ENCODE results near the gene TMEM196.

TMEM196 gene

DNA sequence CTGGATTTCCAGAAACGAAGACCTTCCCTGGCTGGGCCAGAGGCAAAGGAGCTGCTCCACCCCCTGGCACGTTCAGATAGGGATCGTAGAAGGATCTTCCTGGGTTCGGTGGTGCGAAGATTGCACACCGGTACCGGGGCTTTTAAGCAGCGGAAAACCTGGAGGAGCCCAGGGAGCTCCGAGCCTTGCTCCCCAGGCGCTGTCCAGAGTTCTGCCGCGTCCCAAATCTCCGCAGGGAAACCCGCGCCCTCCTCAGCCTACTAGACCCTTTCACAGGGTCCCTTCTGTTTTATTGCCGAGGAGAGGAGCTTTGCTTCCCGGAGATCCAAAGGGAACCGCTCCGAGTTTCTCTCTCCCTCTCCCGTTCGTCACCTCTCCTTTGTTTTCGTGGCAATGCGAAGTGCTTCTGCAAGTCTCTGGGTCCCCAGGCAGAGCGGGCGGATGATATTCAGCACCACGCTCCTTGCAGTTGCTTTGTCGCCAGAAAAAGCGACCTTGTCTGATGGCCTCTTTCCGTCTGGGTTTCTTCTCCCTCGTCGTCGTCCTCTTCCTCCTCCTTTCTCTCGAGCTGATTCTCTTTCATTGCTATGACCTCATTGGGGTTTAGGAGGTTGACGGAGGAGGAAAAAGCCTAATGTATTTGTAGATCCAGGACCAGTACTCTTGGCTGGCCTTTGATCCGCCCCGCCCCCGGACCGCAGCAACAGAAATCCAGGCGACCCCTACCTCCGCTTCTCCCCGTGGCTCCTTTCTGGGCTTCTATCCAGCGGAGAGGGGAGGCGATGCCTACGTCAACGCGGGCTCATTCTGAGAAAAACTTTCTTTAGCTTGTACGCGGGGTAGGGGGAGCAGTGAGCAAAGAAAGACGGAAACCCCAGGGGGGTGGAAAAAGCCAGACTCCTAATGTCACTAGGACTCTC, at the start of gene TMEM196:
Gene TMEM196, minus strand, starts transcription at position 777 of the 920 bp plus-strand sequence. CDS start 921 bp downstream, outside the sequence.
- DNase-seq (ENCODE audit: low spot score), result no peak

GRCh38 chr7:19816128-19816527, 42.7 kb upstream of the TMEM196 start:
- DNase-seq (ENCODE audit: low spot score), result no peak

DNA sequence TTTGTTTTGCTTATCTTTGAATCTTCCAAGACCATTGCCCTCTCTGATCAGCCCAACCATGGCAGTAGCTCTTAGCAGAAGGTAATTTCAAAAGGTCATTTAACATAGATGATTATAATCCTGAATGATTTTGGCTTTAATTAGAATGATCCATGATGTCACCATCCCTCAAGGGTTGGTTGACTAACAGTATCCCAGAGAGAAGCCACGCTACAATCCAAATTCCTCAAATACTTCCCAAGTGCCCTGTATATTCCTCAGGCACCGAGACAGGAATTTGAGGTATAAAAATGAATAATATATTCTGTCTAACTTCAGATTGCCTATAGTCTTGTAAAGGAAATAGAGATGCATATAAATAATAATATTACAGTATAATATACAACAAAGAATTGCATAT, 42.1 kb upstream of the TMEM196 start:
- no peak for DNase-seq (ENCODE audit: low spot score)

GRCh38 chr7:19814776-19815175, 41.4 kb upstream of the TMEM196 start:
- no peak for DNase-seq (ENCODE audit: low spot score)

DNA sequence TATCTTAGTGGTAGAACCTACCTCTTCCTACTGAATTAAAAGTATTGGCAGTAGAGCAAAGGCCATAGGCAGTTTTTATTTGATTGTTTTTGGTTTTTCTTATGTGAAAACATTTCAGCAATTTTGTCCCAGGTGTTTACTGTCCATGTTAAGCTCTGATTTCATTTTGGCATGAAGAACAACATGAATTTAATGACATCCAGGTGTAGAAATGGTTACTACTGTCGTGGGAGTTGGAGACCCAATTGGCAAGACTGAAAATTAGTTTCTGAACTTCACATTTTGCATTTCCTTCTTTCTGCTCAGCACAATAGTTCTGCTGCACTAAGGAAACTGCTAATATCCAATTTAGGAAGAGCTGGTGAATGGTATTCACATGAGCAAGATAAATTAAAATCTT, 38.0 kb upstream of the TMEM196 start:
- no peak for DNase-seq (ENCODE audit: low spot score)

GRCh38 chr7:19798986-19799385, 25.6 kb upstream of the TMEM196 start:
- no peak for DNase-seq (ENCODE audit: low spot score)

- DNase-seq (ENCODE audit: low spot score), result no peak
Measured at GRCh38 chr7:19783541-19783940, 10.1 kb upstream of the TMEM196 start.

GRCh38 chr7:19776981-19777380, 3.6 kb upstream of the TMEM196 start:
- no peak for DNase-seq (ENCODE audit: low spot score)

- no peak for DNase-seq (ENCODE audit: low spot score)
Measured at GRCh38 chr7:19775578-19775977, 2.2 kb upstream of the TMEM196 start.

DNA sequence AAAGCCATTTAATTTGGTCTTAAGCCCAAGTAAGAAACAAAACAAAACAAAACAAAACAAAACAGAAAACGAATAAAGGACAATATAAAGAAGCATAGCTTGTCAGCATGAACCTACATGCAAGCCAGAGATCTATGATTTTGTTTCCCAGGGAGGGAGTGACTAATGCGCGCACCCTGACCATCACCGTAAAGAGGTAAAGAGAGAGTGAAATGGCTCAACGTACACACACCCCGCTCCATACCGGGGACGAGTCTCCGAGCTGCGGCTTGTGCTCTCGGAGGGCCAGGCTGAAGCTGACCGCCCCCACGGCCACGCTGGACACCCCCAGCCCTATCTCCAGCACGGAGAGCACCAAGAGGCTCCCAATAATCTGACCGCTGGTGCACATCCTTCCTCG, 1.1 kb downstream of the TMEM196 start:
- no peak for DNase-seq (ENCODE audit: low spot score)

GRCh38 chr7:19762631-19763030, 10.8 kb downstream of the TMEM196 start:
- DNase-seq (ENCODE audit: low spot score), result no peak

DNA sequence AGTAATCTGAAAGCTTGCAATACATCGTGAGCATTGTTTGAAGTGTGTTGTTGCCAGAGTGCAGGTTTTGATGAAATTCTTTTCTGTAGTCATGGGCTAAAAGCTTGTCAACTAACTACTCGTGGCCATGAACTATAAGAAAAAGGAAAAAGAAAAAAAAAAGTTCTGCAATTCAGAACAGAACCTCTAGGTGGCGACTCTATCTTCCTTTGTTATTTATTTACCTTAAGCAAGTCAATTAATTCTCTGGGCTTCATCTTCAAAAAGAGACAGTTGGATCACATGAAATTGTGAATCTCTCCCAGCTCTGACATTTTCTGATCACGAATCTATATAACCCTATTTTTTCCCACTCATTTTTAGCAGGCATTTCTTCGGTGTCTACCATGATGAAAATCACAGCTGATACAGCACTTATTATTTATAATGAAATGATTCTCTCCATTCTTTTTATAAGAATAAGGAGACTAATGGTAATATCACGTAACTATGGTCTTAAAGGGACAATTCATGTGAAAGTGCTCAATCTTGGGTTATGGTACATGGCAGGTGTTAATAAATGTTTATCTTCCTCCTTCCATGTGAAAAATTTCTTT, 18.8 kb downstream of the TMEM196 start:
- DNase-seq (ENCODE audit: low spot score), result peak; percentile 46

DNA sequence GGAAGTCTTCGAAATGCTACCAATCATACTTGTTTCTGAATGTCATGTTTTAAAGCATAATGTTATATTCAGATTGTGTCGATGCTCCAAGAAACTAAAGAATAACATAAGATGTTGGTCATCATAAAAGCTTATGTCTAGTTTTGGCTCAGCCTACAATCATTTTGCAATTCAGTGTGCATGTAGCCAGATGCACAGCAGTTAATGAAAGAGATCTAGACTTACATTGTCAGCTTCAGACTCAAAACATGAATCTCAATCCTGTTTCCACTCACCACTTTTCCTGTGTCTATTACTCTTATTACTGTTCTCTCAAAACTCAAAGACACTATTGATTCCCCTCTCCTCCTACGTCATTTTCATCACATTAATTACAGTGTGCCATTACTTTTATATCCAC, 21.4 kb downstream of the TMEM196 start:
- DNase-seq (ENCODE audit: low spot score), result no peak

DNA sequence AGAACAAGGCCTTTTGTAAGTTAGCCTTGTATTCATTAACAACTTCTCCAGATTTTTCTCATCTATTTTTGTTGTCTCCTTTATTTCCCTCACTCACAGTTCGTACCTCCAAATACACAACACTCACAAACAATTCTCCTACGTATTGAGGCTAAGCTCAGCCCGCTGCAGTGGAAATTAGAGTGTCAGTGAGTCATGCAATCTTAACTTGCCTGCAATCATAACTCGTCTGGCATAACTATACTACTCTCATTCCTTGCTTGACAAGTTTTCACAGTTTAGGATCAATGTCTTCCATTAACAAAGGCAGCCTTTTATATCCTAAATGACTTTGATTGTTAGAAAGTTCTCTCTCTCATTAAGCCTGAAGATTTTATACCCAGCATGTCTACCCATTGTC, 23.8 kb downstream of the TMEM196 start:
- DNase-seq (ENCODE audit: low spot score), result no peak

GRCh38 chr7:19747740-19748339, 25.6 kb downstream of the TMEM196 start:
- DNase-seq (ENCODE audit: low spot score), result peak; percentile 10

DNA sequence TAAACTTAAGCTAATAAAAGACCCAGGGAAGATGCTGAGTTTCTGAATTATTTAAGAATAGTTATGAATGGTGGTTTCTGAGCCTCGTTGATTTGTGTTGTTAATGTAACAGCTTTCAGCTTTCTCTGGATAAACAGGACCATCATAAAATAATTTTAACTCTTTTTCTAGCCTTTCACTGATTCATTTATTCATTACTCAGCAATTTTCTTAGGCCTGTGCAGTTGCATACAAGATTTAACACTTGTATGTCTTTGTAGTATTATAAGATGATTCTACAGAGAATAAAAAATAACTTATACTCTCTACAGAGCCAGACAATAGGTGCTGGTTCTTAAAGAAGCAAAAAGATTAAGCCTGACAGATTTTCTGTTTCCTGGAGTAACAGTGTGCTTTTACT, 29.3 kb downstream of the TMEM196 start:
- DNase-seq (ENCODE audit: low spot score), result no peak

GRCh38 chr7:19728716-19729115, 44.7 kb downstream of the TMEM196 start:
- DNase-seq (ENCODE audit: low spot score), result no peak

DNA sequence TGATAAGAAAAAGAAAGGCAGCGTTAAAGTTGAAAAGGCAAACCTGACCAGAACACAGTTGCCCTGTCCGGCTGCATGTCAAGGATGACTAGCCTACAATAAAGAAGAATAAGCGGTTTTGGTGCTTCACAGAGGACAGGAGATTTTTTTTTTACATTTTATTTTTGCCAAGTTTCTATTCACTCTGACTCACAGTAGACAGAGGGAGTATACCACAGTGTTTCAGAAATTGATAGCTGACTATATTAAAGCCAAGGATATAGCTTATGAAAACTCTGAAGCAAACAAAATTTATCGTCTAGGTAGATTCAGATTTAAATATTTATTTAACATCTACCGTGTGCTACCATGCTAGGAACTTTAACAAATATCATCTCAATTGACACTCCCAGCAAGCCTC, 47.6 kb downstream of the TMEM196 start:
- DNase-seq (ENCODE audit: low spot score), result no peak

DNA sequence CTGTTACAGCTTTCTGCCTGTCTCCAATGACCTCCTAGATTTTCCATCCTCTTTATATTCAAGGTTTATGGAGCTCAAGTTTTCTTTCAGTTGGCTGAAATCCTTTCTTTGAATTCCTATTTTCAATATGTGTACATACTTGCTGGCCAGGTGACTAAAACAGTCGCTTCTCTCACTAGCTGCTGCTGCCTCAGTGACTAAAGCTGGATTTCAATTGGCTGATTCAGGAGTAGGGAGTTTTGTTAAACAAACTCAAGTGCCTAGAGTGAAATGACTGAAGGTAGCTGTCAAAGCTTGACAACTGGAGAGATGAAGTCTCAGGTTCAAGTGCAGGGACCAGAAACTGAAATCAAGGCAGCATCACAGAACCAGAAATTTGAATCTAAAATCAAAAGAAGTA, 57.9 kb downstream of the TMEM196 start:
- DNase-seq (ENCODE audit: low spot score), result no peak

- peak; percentile 40 for DNase-seq (ENCODE audit: low spot score)
Measured at GRCh38 chr7:19713676-19714075, 59.7 kb downstream of the TMEM196 start.

DNA sequence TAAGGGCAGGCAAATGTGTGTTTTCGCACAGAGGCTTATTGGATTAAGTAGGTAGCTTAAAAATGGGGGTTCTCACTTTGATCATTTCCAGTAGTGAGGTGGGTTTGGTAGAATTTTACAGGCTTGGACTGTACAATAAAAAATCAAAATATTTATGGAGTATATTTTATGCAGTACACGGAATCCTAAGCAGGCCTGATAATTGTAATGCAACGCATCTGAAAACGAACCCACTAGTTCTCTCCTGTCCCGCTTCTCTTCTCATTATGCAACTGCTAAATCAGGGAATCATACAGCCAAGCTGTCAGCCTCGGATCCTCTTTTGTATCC, 64.2 kb downstream of the TMEM196 start:
- DNase-seq (ENCODE audit: low spot score), result no peak

- peak; percentile 90 for DNase-seq (ENCODE audit: low spot score)
Measured at GRCh38 chr7:19708397-19709248, 64.8 kb downstream of the TMEM196 start, which contains the start of gene POLR1F. TSS of gene POLR1F (minus strand) at chr7:19709037. CDS start at chr7:19709016, 21 bp downstream.

Measured in hematopoietic multipotent progenitor cell treated with erythropoietin and hydrocortisone succinate and interleukin-3 and kit ligand, for 17 days (in vitro differentiated cells).